HCEC 1CT (cell line): ENCODE results near the gene DAD1.
"Not testable (repeated sequence)": the region's sequence is repeated elsewhere in the genome, so short reads cannot be mapped to it uniquely, and the experiment has no call there.

Source experiments
- DNase-seq: peaks from one replicate; pipeline ENCODE4 v3.0.0-alpha.2; 2017

The DAD1 gene

GRCh38 chr14:22598099-22598895, 9.3 kb upstream of the DAD1 start, which contains the start of gene ABHD4:
TSS of gene ABHD4 (plus strand) at chr14:22598300. CDS start at chr14:22598307, 7 bp downstream.
- DNase-seq, result peak; percentile 70

DNA sequence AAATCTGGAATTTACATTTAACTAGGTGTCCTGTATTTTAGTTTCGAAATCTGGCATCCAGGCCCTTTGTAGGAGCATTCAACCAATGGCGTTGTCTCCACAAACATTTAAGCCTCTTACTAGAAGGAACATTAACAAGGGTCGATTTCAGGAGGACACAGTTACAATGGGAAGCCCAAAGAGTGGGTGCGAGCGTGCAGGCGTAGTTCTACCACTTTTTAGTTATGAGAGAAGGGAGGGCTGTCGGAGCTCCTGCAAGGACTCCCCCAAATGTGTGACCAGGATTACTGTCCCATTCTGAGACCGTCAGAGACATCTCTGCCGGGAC, 8.7 kb upstream of the DAD1 start:
- no peak for DNase-seq

- no peak for DNase-seq
Measured at GRCh38 chr14:22597265-22597664, 8.2 kb upstream of the DAD1 start.

DNA sequence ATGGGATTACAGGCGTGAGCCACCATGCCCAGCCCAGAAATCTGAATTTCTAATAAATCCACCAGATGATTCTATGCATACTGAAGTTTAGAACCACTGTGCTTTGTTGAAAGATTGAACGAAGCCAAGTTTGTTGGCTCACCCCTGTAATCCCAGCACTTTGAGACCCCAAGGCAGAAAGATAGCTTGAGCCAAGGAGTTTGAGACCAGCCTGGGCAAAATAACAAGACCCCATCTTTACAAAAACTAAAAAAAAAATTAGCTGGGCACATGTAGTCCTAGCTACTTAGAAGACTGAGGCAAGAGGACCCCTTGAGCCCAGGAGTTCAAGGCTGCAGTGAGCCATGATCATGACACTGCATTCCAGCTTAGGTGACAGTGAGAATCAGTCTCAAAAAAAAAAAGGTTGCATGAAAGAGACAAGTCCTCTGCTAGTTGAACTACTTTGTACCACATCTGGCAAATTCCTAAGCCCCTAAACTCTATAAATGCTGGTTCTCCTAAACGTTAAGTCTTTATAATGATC, 7.4 kb upstream of the DAD1 start:
- no peak for DNase-seq

DNA sequence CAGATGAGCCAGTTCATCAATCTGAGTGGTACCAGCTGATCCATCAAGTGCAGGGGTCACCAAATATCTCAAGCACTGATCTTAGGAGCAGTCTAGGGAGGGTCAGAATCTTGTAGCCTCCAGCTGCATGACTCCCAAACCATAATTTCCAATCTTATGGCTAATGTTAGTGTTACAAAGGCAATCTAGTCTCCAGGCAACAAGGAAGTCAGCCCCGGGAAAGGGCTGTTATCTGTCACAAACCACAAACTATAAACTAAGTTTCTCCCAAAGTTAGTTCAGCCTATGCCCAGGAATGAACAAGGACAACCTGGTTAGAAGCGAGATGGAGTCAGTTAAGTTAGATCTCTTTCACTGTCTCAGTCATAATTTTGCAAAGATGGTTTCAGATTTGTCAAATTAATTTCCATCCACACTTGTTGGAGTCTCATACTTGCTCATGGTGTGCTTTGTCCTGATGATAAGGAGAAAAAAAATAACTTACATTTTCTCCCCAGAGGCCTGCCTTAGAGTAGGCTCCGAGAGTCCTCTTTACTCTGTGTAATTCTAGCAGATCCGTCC, 5.2 kb upstream of the DAD1 start:
- DNase-seq, result no peak

GRCh38 chr14:22593601-22594000, 4.6 kb upstream of the DAD1 start:
- DNase-seq, result no peak

DNA sequence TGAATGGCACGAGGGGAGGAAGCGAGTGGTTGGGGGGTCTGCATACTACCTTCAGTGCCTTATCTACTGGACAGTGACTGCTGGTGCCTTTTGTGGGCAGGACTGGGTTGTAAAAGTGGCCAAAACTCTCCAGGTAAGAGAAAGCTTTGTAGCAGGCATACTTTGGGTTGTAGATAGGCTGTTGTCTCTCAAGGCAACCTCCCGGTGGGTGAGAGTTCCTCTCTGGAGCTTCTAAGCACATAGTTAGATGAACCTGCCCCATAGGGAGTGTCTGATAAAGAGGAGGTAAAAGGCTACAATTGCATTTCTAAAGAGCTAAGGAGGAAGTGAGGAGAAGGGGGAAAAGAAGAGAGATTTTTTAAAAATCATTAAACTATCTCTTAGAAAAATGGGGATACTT, 4.2 kb upstream of the DAD1 start:
- no peak for DNase-seq

GRCh38 chr14:22588526-22589095, 413 bp downstream of the DAD1 start:
- DNase-seq, result no peak

DNA sequence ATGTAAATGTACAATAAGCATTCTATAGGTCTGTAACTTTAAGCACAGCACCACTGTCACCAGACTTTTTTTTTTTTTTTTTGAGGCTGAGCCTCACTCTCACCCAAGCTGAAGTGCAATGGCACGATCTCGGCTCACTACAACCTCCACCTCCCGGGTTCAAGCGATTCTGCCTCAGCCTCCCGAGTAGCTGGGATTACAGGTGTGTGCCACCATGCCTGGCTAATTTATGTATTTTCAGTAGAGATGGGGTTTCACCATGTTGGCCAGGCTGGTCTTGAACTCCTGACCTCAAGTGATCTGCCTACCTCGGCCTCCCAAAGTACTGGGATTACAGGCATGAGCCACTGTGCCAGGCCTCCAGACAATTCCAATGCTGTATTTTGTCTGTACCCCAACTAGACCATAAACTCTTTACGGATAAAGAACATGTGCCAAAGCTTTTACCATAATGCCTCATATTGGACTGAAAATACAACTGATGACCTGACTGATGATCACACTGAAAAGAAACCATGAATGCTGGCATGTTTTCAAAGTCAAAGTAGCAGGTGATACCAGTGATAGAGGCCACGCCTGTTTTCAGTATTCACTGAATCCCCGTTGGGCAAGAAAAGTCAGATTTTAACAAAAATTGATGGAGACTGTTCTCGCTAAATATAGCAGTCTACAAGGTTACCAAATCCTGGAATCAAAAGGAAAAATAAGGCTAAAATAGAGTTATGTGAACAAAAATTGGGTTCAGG, 1.2 kb downstream of the DAD1 start:
- DNase-seq, result not testable (repeated sequence)

- DNase-seq, result no peak
Measured at GRCh38 chr14:22587247-22587646, 1.8 kb downstream of the DAD1 start.

GRCh38 chr14:22583994-22584393, 5.0 kb downstream of the DAD1 start:
- DNase-seq, result no peak

- DNase-seq, result no peak
Measured at GRCh38 chr14:22580625-22581024, 8.4 kb downstream of the DAD1 start.

DNA sequence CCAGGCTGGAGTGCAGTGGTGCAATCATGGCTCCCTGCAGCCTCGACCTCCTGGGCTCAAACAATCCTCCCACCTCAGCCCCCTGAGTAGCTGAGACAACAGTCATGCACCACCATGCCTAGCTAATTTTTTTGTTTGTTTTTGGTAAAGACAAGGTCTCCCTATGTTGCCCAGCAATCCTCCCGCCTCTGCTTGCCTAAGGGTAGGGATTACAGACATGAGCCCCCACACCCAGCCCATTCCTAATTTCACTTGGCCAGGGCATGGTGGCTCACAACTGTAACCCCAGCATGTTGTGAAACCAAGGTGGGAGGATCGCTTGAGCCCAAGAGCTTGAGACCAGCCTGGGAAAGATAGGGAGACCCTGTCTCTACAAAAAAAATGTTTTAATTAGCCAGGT, 9.1 kb downstream of the DAD1 start:
- no peak for DNase-seq

DNA sequence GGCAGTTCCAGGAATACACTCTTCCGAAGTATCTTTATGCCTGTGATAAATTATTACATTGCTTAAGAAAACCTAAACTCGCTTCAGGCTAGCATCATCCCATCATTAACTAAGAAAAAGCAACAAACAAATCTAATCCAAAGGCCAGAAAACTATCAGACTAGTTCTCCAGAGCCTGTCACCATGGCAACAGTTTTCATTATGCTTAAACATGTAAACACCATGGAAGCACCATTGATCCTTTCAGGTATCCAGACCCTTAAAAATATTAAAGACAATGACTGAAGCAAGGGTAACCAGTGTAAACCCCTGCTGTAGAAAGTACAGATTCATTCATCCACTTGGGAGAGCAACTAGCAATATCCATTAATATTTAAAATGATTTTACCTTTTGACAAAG, 9.8 kb downstream of the DAD1 start:
- DNase-seq, result no peak

- DNase-seq, result no peak
Measured at GRCh38 chr14:22577334-22577908, 11.6 kb downstream of the DAD1 start.

GRCh38 chr14:22573804-22574203, 15.2 kb downstream of the DAD1 start:
- no peak for DNase-seq

GRCh38 chr14:22572562-22573058, 16.4 kb downstream of the DAD1 start:
- DNase-seq, result peak; percentile 48

GRCh38 chr14:22570132-22570949, 18.7 kb downstream of the DAD1 start:
- DNase-seq, result peak; percentile 70

- DNase-seq, result no peak
Measured at GRCh38 chr14:22569737-22570131, 19.3 kb downstream of the DAD1 start.

DNA sequence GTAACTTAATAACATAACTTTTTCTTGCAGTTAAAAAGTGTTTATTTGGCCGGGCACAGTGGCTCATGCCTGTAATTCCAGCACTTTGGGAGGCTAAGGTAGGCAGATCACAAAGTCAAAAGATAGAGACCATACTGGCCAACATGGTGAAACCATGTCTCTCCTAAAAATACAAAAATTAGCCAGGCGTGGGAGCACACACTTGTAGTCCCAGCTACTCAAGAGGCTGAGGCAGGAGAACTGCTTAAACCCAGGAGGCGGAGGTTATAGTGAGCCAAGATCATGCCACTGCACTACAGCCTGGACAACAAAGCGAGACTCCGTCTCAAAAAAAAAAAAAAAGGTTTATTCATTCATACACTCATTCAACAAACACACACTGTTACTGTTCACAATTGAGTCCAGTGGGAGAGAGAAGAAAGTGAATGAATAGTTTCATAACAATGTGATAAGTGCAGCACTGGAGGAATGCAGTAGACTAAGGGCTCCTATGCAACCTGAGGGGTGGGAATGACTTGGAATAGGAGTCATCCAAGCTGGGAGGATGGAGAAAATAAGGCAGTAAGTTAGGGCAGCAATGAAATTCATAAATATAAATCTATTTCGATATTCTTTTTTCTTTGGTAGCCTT, 19.8 kb downstream of the DAD1 start:
- no peak for DNase-seq

GRCh38 chr14:22567437-22567836, 21.6 kb downstream of the DAD1 start:
- no peak for DNase-seq

GRCh38 chr14:22566845-22567244, 22.2 kb downstream of the DAD1 start:
- DNase-seq, result no peak
